HL-60 (cell line): ENCODE data around the gene ZNF747.

ENCODE experiments used
- DNase-seq, 2 experiments: peaks; one replicate each; pipeline ENCODE4 v3.0.0-alpha.2; 2010 to 2020; ENCODE audit warnings: low read depth in 1 of 2, low spot score in 1 of 2
- H3K27ac ChIP-seq: fragments of 250-450 bp; sonication (Bioruptor Pico); replicated peaks from 2 replicates; pipeline ENCODE4 v1.5.1; 2020; ENCODE audit warnings: mild to moderate bottlenecking, moderate library complexity
- H3K27me3 ChIP-seq: fragments of 250-450 bp; sonication (Bioruptor Pico); 2 replicates; pipeline ENCODE4 v1.5.1; 2021; ENCODE audit warnings: mild to moderate bottlenecking, moderate library complexity; ENCODE audit not compliant: insufficient read depth, poor library complexity, severe bottlenecking
- H3K4me3 ChIP-seq: replicated peaks from 2 replicates; pipeline ENCODE4 v1.5.1; 2011; ENCODE audit warnings: mild to moderate bottlenecking, control low read depth, low read length; ENCODE audit not compliant: insufficient read depth
- GABPA ChIP-seq: IDR thresholded peaks from 2 replicates; pipeline ENCODE4 v1.6.1; 2012; ENCODE audit warnings: low read depth
- POLR2AphosphoS5 ChIP-seq: IDR thresholded peaks from 2 replicates; pipeline ENCODE4 v1.6.1; 2012; ENCODE audit warnings: low read depth
- SPI1 ChIP-seq: IDR thresholded peaks from 2 replicates; pipeline ENCODE4 v1.6.1; 2012; ENCODE audit warnings: low read depth, mild to moderate bottlenecking, borderline replicate concordance
- microRNA-seq: library from miRNA; unstranded; fragments of <30 nt; microRNA quantifications from one replicate; pipeline ENCODE4, GENCODE V29; 2018
- TF ChIP-seq, protein P1 (sequence below): IDR thresholded peaks from 2 replicates; pipeline ENCODE4 v1.6.1; 2012; ENCODE audit warnings: low read depth; ENCODE audit not compliant: insufficient replicate concordance
- TF ChIP-seq, protein P2 (sequence below): IDR thresholded peaks from one replicate; pipeline ENCODE4 v1.5.1; 2011; ENCODE audit warnings: low read length, control low read depth, inconsistent platforms; ENCODE audit not compliant: insufficient read depth

The ZNF747 gene

DNA sequence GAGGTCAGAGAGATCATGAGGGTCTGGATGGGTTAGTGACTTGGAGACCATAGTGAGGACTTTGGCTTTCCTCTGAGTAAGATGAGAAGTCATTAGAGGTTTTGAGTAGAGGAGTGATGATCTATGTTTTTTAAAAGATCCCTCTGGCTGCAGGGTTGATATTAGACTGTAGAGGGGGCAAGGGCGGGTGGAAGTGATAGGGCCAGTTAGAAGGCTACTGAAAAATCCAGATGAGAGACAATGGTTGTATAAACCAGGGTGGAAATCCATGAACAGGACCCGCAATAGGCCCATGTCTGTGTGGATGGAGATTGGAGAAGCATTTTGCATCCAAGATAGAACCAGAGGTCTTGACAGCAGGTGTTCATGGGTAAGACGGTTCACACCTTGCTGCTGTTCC, 52.3 kb downstream of the ZNF747 start:
- no peak overlapping the region for H3K4me3 ChIP-seq
- TF ChIP-seq, protein P1, sequence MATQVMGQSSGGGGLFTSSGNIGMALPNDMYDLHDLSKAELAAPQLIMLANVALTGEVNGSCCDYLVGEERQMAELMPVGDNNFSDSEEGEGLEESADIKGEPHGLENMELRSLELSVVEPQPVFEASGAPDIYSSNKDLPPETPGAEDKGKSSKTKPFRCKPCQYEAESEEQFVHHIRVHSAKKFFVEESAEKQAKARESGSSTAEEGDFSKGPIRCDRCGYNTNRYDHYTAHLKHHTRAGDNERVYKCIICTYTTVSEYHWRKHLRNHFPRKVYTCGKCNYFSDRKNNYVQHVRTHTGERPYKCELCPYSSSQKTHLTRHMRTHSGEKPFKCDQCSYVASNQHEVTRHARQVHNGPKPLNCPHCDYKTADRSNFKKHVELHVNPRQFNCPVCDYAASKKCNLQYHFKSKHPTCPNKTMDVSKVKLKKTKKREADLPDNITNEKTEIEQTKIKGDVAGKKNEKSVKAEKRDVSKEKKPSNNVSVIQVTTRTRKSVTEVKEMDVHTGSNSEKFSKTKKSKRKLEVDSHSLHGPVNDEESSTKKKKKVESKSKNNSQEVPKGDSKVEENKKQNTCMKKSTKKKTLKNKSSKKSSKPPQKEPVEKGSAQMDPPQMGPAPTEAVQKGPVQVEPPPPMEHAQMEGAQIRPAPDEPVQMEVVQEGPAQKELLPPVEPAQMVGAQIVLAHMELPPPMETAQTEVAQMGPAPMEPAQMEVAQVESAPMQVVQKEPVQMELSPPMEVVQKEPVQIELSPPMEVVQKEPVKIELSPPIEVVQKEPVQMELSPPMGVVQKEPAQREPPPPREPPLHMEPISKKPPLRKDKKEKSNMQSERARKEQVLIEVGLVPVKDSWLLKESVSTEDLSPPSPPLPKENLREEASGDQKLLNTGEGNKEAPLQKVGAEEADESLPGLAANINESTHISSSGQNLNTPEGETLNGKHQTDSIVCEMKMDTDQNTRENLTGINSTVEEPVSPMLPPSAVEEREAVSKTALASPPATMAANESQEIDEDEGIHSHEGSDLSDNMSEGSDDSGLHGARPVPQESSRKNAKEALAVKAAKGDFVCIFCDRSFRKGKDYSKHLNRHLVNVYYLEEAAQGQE: no peak
- TF ChIP-seq GABPA: no peak
- TF ChIP-seq SPI1: no peak
- TF ChIP-seq, protein P2, sequence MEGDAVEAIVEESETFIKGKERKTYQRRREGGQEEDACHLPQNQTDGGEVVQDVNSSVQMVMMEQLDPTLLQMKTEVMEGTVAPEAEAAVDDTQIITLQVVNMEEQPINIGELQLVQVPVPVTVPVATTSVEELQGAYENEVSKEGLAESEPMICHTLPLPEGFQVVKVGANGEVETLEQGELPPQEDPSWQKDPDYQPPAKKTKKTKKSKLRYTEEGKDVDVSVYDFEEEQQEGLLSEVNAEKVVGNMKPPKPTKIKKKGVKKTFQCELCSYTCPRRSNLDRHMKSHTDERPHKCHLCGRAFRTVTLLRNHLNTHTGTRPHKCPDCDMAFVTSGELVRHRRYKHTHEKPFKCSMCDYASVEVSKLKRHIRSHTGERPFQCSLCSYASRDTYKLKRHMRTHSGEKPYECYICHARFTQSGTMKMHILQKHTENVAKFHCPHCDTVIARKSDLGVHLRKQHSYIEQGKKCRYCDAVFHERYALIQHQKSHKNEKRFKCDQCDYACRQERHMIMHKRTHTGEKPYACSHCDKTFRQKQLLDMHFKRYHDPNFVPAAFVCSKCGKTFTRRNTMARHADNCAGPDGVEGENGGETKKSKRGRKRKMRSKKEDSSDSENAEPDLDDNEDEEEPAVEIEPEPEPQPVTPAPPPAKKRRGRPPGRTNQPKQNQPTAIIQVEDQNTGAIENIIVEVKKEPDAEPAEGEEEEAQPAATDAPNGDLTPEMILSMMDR: no peak
- TF ChIP-seq POLR2AphosphoS5: no peak
- H3K27me3 ChIP-seq: no peaks in the 10 kb centered on the region
- no peak overlapping the region for H3K27ac ChIP-seq
- DNase-seq: no peak

DNA sequence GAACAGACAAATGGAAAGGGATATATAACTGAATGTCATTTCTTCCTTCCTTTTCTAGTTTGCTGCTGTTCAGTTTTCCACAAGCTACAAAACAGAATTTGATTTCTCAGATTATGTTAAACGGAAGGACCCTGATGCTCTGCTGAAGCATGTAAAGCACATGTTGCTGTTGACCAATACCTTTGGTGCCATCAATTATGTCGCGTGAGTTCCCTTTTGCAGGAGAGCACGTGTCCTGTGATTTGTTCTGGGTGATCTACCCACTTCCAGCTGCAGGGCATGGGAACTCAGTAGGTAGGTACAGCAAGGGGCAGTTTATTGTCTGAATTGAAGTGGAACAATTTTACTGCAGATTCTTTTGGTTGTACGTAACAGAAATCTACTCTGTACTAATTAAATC, 53.3 kb downstream of the ZNF747 start:
- no peak for DNase-seq
- Histone ChIP-seq H3K27ac (no peak overlapping the region), H3K27me3 (no peaks in the 10 kb centered on the region), H3K4me3 (no peak overlapping the region)
- TF ChIP-seq, protein P2: no peak
- TF ChIP-seq GABPA (no peak), POLR2AphosphoS5 (no peak), SPI1 (no peak)
- TF ChIP-seq, protein P1: no peak

Small RNA genes lying within 50 kb of the gene (microRNA-seq; reads per million reads assigned to microRNA genes)
- gene MIR4518: 1.5 reads per million
